ENCODE results near the gene C1QTNF7.

Gene C1QTNF7

DNA sequence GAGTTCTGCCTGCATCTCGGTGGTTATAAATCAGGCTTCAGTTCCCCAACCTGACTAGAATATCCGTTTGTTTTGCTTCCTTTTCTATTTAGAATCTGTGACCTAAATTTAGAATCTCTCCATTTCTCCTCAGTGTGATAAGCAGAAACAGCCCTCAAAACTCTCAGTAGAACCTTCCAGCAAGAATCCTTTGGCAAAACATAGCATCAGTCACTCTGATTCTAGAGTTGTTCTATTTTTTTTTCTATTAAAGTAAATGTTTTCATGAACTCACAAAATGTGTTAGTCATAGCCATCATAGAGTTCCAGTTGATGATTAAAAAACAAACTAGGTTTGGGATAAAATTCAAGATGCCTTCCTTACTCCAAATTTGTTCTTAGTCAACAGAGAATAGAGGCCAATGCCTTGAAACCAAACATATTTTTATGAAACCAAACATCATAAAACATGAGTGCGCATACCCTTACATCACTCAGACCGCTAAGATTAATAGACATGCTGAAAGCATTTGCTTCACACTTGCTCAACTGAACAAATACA lies 13.2 kb upstream of the C1QTNF7 start:
- peak; percentile 68 for DNase-seq (ENCODE audit: low spot score)

DNA sequence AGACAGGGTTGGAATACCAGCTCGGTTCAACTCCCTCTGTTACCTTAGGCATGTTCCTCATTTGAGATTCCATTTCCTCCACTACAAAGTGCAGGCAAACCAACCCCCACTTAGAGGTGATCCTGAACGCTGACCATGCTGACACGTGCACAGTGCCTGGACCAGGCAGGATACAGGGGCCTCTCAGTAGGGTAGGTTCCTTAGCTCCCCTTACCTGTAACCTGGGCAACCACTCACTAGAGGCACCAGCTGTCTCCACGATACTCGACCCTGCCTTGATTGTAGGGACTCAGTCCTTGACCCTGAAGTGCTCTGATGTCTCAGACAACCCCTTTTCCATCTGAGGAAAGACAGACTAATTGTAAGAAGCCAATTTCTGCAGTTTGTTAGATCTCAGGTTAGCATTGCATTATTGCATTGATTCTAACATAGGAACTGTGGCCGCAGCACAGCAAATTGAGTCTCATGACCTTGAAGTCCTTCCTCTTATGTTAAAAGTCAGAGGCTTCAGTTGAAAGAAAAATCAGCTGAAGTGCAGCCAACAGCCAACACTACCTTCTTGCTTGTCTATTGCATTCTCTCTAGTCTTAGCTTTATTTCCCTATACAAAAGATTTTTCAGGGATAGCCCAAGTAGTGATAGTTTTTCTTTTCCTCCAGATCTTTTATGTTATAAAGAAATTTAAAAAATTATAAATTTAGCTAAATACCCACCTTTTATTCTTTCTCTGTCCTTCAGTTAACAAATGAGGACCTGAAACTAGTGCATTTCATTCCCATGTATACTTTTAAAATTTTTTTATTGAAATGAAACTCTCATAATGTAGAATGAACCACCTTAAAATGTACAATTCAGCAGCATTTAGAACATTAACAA lies 11.2 kb upstream of the C1QTNF7 start:
- peak; percentile 47 for DNase-seq (ENCODE audit: low spot score)

- DNase-seq (ENCODE audit: low spot score), result no peak
These were observed 10.6 kb upstream of the C1QTNF7 start for GRCh38 chr4:15417233-15417660.

GRCh38 chr4:15418956-15419355 lies 8.9 kb upstream of the C1QTNF7 start:
- DNase-seq (ENCODE audit: low spot score), result no peak

DNA sequence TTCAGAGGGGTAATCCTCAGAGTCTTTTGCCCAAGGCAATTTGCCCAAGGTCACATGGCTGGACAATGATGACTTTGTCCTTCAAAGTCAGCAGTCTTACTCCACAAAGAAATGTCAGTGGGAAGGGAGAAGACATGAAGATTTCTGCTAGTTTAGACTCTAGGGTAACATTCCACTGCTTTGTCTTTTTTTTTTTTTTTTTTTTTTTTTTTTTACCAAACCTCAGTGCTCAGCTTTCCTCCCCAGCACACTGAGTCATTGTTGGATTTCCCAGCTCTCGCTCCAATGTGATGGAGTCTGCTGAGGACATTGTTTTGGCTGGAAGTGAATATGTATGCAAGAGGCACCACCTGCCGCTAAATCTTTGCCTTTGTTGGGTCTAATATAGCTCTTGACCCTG lies 7.2 kb upstream of the C1QTNF7 start:
- peak; percentile 75 for DNase-seq (ENCODE audit: low spot score)

- DNase-seq (ENCODE audit: low spot score), result no peak
These were observed 4.5 kb upstream of the C1QTNF7 start for GRCh38 chr4:15423285-15423711.

DNA sequence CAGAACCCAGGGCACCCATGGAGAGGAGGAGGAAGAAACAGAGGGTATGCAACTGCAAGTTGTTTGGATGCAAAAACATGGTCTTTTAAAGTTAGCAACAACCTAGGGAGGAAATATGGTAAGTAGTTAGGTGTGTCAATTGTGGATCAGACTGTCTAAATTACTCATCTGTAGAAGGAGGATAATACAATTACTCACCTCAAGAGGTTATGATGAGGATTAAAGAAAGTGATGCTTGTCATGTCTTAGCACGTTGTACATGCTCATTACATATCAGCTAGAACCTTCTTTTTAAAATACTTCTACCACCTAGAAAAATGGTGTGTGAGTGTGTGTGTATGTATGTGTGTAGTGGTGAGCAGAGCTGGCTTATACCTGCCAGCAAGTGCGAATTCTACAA lies 2.3 kb upstream of the C1QTNF7 start:
- no peak for DNase-seq (ENCODE audit: low spot score)

- no peak for DNase-seq (ENCODE audit: low spot score)
These were observed 672 bp upstream of the C1QTNF7 start for GRCh38 chr4:15427161-15427560.

DNA sequence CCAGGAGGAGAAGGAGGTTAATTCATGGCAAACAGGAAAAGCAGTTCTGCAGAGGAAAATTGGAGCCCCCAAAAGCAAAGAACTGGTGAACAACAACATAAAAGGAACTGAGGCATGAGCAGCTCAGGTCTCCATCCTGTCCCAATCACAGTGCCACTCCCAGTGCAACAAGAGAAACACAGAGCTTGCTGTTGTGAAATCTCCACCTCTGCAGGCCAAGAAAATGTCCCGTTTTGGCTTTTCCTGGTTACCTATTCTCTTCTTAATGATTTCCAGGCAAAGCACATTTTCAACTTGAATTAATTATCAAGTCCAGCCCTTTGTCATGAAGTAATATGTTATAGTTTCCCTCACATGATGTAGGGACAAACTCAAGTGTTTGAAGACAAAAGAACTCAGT lies 778 bp downstream of the C1QTNF7 start:
- no peak for DNase-seq (ENCODE audit: low spot score)

GRCh38 chr4:15434091-15434490 lies 6.3 kb downstream of the C1QTNF7 start:
- no peak for DNase-seq (ENCODE audit: low spot score)

DNA sequence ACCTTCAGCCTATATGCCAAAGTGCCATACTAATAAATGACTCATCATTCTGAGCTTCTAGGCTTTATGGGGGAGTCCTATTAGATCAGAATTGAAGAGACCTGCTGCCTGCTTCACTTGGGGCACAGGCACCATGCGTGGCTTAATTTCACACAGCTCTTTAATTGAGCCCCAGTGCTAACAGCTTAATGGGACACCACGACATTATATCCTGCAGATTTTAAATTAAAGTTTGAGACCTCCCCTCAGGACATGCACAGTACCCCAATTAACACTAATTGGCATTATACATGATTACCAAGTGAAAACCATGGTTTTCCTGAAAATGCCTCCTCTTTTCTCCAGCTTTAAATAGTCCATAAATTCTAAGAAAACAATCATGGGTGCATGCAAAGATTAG lies 6.8 kb downstream of the C1QTNF7 start:
- no peak for DNase-seq (ENCODE audit: low spot score)

DNA sequence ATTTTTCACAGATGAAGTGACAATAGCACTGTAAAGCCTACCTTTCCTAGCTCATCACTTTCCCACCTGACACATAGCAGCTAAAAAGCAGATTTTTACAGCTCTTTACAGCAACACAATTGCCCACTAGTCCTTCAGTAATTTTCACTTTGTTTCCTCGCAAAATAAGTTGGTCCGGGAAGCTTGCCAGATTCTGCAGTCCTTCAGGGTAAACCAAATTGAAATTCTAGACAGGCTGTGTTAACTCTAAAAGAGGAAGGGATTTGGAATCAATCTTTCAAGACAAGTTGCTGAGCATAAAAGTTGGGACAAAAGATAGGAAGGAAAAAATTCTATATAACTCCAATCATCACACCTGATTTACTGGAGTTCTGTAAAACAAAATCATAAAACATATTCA lies 8.7 kb downstream of the C1QTNF7 start:
- DNase-seq (ENCODE audit: low spot score), result peak; percentile 46

DNA sequence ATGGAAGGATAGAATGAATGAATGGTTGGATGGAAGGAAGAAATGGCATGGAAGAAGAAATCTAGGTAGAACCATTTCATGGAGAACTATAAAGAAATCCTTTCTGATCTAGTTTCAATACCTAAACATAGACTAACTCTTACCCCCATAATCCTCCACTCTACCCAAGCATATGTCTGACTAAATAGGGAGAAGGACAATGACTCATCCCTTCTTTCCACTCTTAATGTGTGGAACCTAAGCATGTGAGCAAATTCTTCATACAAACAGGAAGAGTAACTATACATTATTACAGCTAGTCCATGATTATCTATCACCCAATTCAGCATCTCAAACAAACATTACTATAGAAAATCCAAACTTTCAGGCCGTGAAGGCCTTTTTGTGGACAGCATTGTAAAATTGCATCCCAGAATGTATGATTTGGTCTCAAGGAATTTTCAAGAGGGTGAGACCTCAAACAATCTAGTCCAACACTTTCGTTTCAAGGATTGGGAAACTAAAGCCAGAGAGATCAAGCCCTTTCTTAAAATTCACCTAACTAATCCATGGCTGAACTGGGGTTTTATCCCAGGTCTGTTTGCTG lies 11.2 kb downstream of the C1QTNF7 start:
- no peak for DNase-seq (ENCODE audit: low spot score)

DNA sequence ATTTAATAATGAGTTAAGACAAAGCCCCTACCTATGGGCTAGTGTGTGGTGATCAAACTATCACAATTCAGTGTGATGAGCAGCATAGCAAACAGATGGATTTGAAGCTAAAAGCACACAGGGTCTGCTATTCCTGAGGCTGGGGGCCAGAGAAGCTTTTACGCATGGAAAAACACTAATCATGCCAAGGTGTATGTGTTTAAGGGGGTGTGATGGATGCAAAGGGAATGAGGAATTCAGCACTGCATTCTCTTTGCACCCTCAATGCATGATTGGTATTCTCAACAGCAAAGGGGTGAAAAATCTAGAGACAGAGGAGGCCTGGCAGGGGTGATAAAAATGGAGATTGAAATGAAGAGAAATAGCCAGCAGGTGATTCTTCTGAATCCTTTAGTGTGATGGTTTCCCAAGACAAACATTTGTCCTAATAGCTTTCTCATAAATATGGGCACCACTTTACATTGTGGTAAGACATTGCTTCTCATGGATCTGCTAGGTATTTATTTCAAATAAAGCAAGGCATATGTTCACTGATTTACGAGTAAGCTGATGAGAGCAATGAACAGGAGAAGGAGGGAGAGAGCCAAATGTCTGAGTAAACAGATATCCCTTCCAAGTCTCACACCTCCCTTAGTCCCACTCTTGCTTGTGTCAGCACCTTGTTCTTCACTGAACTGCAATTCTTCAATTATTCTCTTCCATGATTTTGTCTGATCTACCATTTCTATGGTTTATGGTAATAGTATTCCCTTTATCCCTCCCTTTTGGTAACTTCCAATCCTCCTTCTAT lies 15.7 kb downstream of the C1QTNF7 start:
- no peak for DNase-seq (ENCODE audit: low spot score)

GRCh38 chr4:15444276-15444675 lies 16.4 kb downstream of the C1QTNF7 start:
- no peak for DNase-seq (ENCODE audit: low spot score)

GRCh38 chr4:15444879-15445547 lies 17.2 kb downstream of the C1QTNF7 start:
- no peak for DNase-seq (ENCODE audit: low spot score)

- peak; percentile 48 for DNase-seq (ENCODE audit: low spot score)
These were observed 23.5 kb downstream of the C1QTNF7 start for GRCh38 chr4:15451181-15451865.

DNA sequence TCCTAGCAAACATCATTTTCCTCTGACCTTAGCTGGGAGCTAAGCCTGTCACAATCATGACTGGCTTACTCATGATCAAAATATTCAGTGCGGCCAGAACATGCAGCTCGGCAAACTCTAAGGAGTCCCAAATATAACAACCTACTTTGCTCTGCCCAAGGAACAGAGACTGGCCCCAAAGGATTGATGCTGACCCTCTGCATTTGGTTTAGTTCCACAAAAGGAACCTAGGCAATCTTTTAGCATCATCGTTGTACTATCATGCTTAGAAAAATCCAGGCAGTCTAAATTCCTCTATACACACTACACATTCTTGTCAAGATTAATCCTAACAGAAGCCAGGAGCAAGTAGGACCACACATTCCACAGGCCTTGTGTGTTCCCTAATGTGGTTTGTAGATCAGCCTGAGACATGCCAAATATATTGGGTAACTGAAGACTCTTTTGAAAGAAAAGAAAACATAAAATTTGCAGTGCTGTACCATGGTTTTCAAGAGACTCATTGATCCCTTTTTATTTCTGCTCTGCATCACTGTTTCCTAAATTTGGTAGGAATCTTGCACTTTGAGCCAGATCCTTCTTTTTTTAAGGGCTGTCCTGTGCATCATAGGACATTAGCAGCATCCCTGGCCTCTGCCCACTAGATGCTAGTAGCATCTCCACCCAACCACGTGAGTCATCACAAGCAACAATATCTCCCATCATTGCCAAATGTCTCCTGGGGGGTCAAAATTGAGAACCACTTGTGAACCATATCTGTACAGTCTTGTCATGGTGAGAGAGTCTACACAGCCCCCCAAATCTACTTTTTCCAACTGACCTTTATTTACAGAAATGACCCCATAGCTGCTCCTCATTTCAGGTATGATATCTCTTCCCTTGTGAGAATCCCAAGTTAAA lies 24.3 kb downstream of the C1QTNF7 start:
- no peak for DNase-seq (ENCODE audit: low spot score)

- no peak for DNase-seq (ENCODE audit: low spot score)
These were observed 27.5 kb downstream of the C1QTNF7 start for GRCh38 chr4:15455290-15455689.

Data from pons (tissue), 1 donor.